ENCODE results near the gene STAG1. TPM values are rescaled to one million over a fixed set of nuclear protein-coding genes. Genes with fewer than 3 reads are reported as not detected.
"Not testable (repeated sequence)": the region's sequence is repeated elsewhere in the genome, so short reads cannot be mapped to it uniquely, and the experiment has no call there.

Gene STAG1
- total RNA-seq, 1 donor from 2014 or later, result 57.1 TPM

- CTCF ChIA-PET, result no interaction called here
- ATAC-seq (ENCODE audit: low read depth), result no peak
Observed at GRCh38 chr3:136606990-136607389, 145.2 kb downstream of the STAG1 start.

GRCh38 chr3:136606216-136606615 lies 146.0 kb downstream of the STAG1 start:
- H3K27ac Mint-ChIP-seq; H3K4me3 Mint-ChIP-seq; intact Hi-C loops (cut with micrococcal nuclease); DNase-seq; ATAC-seq (ENCODE audit: low read depth); POLR2A ChIA-PET; CTCF ChIA-PET; H3K9me3 Mint-ChIP-seq; H3K4me1 Mint-ChIP-seq; H3K27me3 Mint-ChIP-seq: not testable (repeated sequence)
- peaks cover 47% of the 10 kb centered on the region for H3K36me3 Mint-ChIP-seq (ENCODE audit: low read depth)

More at GRCh38 chr3:136606990-136607389, 145.2 kb downstream of the STAG1 start:
- POLR2A ChIA-PET, result no interaction called here
- Mint-ChIP-seq H3K36me3 (ENCODE audit: low read depth) (peaks cover 44% of the 10 kb centered on the region), H3K4me1 (peaks cover 2% of the 10 kb centered on the region), H3K9me3 (no peaks in the 10 kb centered on the region), H3K27ac (no peak overlapping the region), H3K4me3 (no peak overlapping the region), H3K27me3 (no peaks in the 10 kb centered on the region)
- no peak for DNase-seq
- TF ChIP-seq CTCF (IDR thresholded peaks at IDR 0.05), result no peak
- intact Hi-C loops (cut with micrococcal nuclease), result no loop called here

- ChIA-PET POLR2A (no interaction called here), CTCF (no interaction called here)
- H3K4me1 Mint-ChIP-seq, result peaks cover 2% of the 10 kb centered on the region
- H3K4me3 Mint-ChIP-seq, result no peak overlapping the region
- no peak for TF ChIP-seq CTCF (IDR thresholded peaks at IDR 0.05)
- no peaks in the 10 kb centered on the region for H3K9me3 Mint-ChIP-seq
- intact Hi-C loops (cut with micrococcal nuclease), result no loop called here
- H3K27ac Mint-ChIP-seq, result no peak overlapping the region
- no peak for DNase-seq
- no peaks in the 10 kb centered on the region for H3K27me3 Mint-ChIP-seq
- H3K36me3 Mint-ChIP-seq (ENCODE audit: low read depth), result peaks cover 51% of the 10 kb centered on the region
- ATAC-seq (ENCODE audit: low read depth), result no peak
Observed at GRCh38 chr3:136604961-136605360, 147.2 kb downstream of the STAG1 start.

GRCh38 chr3:136602818-136603217 lies 149.4 kb downstream of the STAG1 start:
- DNase-seq (no peak), ATAC-seq (ENCODE audit: low read depth) (no peak)
- no peak for TF ChIP-seq CTCF (IDR thresholded peaks at IDR 0.05)
- POLR2A ChIA-PET, result no interaction called here
- intact Hi-C loops (cut with micrococcal nuclease), result no loop called here
- no peaks in the 10 kb centered on the region for H3K9me3 Mint-ChIP-seq
- CTCF ChIA-PET, result no interaction called here
- H3K4me3 Mint-ChIP-seq, result no peak overlapping the region
- H3K27ac Mint-ChIP-seq, result no peak overlapping the region
- H3K27me3 Mint-ChIP-seq, result no peaks in the 10 kb centered on the region
- H3K36me3 Mint-ChIP-seq (ENCODE audit: low read depth), result peaks cover 55% of the 10 kb centered on the region
- H3K4me1 Mint-ChIP-seq, result peaks cover 7% of the 10 kb centered on the region

- intact Hi-C loops (cut with micrococcal nuclease), result no loop called here
- ATAC-seq (ENCODE audit: low read depth), result no peak
- POLR2A ChIA-PET, result no interaction called here
- peaks cover 22% of the 10 kb centered on the region for H3K4me1 Mint-ChIP-seq
- DNase-seq, result no peak
- no peak overlapping the region for H3K4me3 Mint-ChIP-seq
- TF ChIP-seq CTCF (IDR thresholded peaks at IDR 0.05), result no peak
- no peaks in the 10 kb centered on the region for H3K27me3 Mint-ChIP-seq
- H3K36me3 Mint-ChIP-seq (ENCODE audit: low read depth), result peaks cover 43% of the 10 kb centered on the region
- no peaks in the 10 kb centered on the region for H3K9me3 Mint-ChIP-seq
- CTCF ChIA-PET, result no interaction called here
- H3K27ac Mint-ChIP-seq, result peak overlapping the region; percentile 11
Observed at GRCh38 chr3:136595913-136596697, 156.1 kb downstream of the STAG1 start.

- ATAC-seq (ENCODE audit: low read depth) (no peak), DNase-seq (no peak)
- intact Hi-C loops (cut with micrococcal nuclease), result no loop called here
- H3K9me3 Mint-ChIP-seq, result no peaks in the 10 kb centered on the region
- ChIA-PET CTCF (no interaction called here), POLR2A (no interaction called here)
- H3K4me1 Mint-ChIP-seq, result no peaks in the 10 kb centered on the region
- no peak for TF ChIP-seq CTCF (IDR thresholded peaks at IDR 0.05)
- H3K4me3 Mint-ChIP-seq, result no peak overlapping the region
- H3K27ac Mint-ChIP-seq, result no peak overlapping the region
- H3K27me3 Mint-ChIP-seq, result no peaks in the 10 kb centered on the region
- H3K36me3 Mint-ChIP-seq (ENCODE audit: low read depth), result peaks cover 35% of the 10 kb centered on the region
Observed at GRCh38 chr3:136586580-136586979, 165.6 kb downstream of the STAG1 start.

All from activated B cell treated with CpG ODN at 0.5 μM for 24 hours (primary cell).